Fibroblast of skin of right quadriceps (primary cell): ENCODE results near the gene CARD9.

Source experiments
- DNase-seq: peaks from one replicate; pipeline ENCODE4 v3.0.0-alpha.2; 2013

The CARD9 gene

GRCh38 chr9:136318111-136318775 is 55.2 kb downstream of the CARD9 start:
- DNase-seq: no peak

- no peak for DNase-seq
These were observed 55.8 kb downstream of the CARD9 start for GRCh38 chr9:136317695-136318094.

DNA sequence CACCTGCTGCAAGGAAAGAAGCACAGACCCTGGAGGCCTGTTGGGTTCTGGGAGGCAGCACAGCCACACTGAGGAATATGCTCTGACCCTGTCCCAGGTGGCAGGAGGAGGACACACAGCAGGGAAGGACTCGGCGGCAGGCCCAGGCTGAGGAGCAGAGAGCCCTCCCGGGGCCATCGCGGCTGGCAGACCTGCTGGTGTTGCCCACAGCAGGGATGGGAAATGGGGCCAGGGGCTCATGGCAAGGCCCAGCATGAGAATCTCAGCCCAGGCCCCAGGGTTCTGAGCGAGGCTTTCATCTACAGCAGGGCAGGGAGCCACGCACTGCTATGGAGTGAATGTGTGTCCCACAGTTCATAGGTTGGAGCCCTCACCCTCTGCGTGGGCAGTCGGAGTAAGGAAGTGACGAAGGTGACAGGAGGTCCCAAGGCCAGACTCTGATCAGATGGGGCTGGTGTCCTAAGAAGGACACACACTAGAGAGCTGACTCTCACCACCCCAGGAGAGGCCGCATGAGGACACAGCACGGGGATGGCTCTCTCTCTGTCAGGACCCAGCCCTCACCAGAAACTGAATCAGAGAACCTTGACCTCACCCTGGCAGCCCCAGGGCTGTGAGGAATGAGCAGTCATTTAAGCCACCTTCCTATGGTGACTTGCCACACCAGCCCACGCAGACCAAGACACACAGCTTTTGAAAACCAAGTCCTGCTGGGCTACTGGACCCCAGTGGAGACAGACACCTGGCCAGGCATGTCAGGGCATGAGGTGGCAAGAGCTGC is 56.4 kb downstream of the CARD9 start:
- no peak for DNase-seq

DNA sequence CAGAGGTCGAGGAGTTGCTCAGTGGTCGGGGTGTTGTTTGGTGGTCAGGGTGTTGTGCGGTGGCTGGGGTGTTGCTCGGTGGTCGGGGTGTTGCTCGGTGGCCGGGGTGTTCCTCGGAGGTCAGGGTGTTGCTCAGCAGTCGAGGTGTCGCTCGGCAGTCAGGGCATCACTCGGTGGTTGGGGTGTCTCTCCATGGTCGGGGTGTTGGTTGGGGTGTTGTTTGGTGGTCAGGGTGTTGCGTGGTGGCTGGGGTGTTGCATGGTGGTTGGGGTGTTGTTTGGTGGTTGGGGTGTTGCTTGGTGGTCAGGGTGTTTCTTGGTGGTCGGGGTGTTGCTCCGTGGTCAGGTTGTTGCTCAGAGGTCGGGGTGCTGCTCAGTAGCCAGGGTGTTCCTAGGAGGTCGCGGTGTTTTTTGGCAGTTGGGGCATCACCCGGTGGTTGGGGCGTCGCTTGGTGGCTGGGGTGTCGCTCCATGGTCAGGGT is 57.2 kb downstream of the CARD9 start:
- no peak for DNase-seq

DNA sequence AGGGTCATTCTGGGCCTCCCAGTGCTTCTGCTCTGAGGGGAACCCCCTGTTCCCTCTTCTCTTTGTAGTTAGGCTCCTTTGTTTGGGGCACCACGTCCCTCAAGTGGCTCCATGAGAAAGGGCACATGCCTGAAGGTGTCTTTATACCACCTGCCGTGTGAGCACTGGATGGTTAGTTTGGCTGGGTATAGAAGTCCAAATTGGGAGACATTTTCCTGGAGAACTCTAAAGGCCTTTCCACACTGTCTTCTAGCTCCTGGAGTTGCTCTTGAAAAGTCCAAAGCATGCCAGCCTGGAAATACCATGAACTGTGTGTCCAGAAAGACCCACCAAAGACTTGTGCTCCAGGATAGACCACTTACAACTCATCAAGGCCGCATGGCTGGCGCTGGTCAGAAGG is 58.5 kb downstream of the CARD9 start:
- no peak for DNase-seq

- DNase-seq: no peak
These were observed 59.4 kb downstream of the CARD9 start for GRCh38 chr9:136314056-136314416.
